ENCODE data around the gene MIEF1. TPM values are rescaled to one million over a fixed set of nuclear protein-coding genes. Genes with fewer than 3 reads are reported as not detected.

MIEF1 gene
- total RNA-seq, 4 donors from 2014 or later, result 16.5 to 51.0 (median 41.3) TPM

GRCh38 chr22:39527481-39527961 is 25.4 kb downstream of the MIEF1 start:
- Histone ChIP-seq H3K9me3 (no peaks in the 10 kb centered on the region), H3K4me3 (no peak overlapping the region), H3K36me3 (peaks cover 0 to 35% (median 0%) of the 10 kb centered on the region in 3 donors), H3K4me1 (peaks cover 23 to 75% (median 48%) of the 10 kb centered on the region in 4 donors), H3K27me3 (no peaks in the 10 kb centered on the region), H3K27ac (peak overlapping the region; percentile 59 to 91 (median 82))
- TF ChIP-seq POLR2A (IDR thresholded peaks at IDR 0.05), result peak in 1 of 2 donors; percentile 35
- TF ChIP-seq CTCF (IDR thresholded peaks at IDR 0.05), result no peak
- DNase-seq, result peak; percentile 56 to 84 (median 58)

- H3K4me3 ChIP-seq, result peak overlapping the region in 3 of 4 donors; percentile 26 to 47 (median 29)
Measured at GRCh38 chr22:39528080-39528661, 26.1 kb downstream of the MIEF1 start.

GRCh38 chr22:39528681-39529486 is 26.8 kb downstream of the MIEF1 start:
- Histone ChIP-seq H3K27me3 (no peaks in the 10 kb centered on the region), H3K4me1 (peaks cover 23 to 65% (median 38%) of the 10 kb centered on the region in 4 donors), H3K36me3 (peaks cover 0 to 25% (median 0%) of the 10 kb centered on the region in 3 donors), H3K4me3 (peak overlapping the region; percentile 6 to 47 (median 28)), H3K27ac (peak overlapping the region; percentile 59 to 91 (median 82)), H3K9me3 (no peaks in the 10 kb centered on the region)
- peak; percentile 93 to 97 (median 95) for DNase-seq
- TF ChIP-seq CTCF (IDR thresholded peaks at IDR 0.05) (peak; percentile 95 to 99 (median 99)), POLR2A (IDR thresholded peaks at IDR 0.05) (peak in 1 of 2 donors; percentile 84)

More at GRCh38 chr22:39528080-39528661, 26.1 kb downstream of the MIEF1 start:
- H3K27ac ChIP-seq, result peak overlapping the region; percentile 59 to 91 (median 82)
- TF ChIP-seq POLR2A (IDR thresholded peaks at IDR 0.05), result no peak
- no peak for TF ChIP-seq CTCF (IDR thresholded peaks at IDR 0.05)
- peak in 1 of 3 donors; percentile 61 for DNase-seq
- peaks cover 23 to 68% (median 42%) of the 10 kb centered on the region in 4 donors for H3K4me1 ChIP-seq
- no peaks in the 10 kb centered on the region for H3K9me3 ChIP-seq
- peaks cover 0 to 28% (median 0%) of the 10 kb centered on the region in 3 donors for H3K36me3 ChIP-seq
- H3K27me3 ChIP-seq, result no peaks in the 10 kb centered on the region

- Histone ChIP-seq H3K27me3 (no peaks in the 10 kb centered on the region), H3K36me3 (peaks cover 0 to 20% (median 0%) of the 10 kb centered on the region in 3 donors), H3K9me3 (no peaks in the 10 kb centered on the region), H3K4me1 (peaks cover 23 to 67% (median 39%) of the 10 kb centered on the region in 4 donors), H3K4me3 (peak overlapping the region in 2 of 4 donors; percentile 26 to 29), H3K27ac (peak overlapping the region in 2 of 4 donors; percentile 20 to 88)
- TF ChIP-seq POLR2A (IDR thresholded peaks at IDR 0.05) (no peak), CTCF (IDR thresholded peaks at IDR 0.05) (peak in 1 of 6 experiments; percentile 2)
- no peak for DNase-seq
Measured at GRCh38 chr22:39529487-39529851, 27.4 kb downstream of the MIEF1 start.

- TF ChIP-seq POLR2A (IDR thresholded peaks at IDR 0.05) (no peak), CTCF (IDR thresholded peaks at IDR 0.05) (no peak)
- peaks cover 0 to 16% (median 0%) of the 10 kb centered on the region in 3 donors for H3K36me3 ChIP-seq
- H3K27ac ChIP-seq, result peak overlapping the region in 1 of 4 donors; percentile 88
- no peaks in the 10 kb centered on the region for H3K27me3 ChIP-seq
- H3K9me3 ChIP-seq, result no peaks in the 10 kb centered on the region
- no peak overlapping the region for H3K4me3 ChIP-seq
- DNase-seq, result no peak
- peaks cover 23 to 73% (median 44%) of the 10 kb centered on the region in 4 donors for H3K4me1 ChIP-seq
Measured at GRCh38 chr22:39530116-39530515, 28.0 kb downstream of the MIEF1 start.
